Fibroblast of the aortic adventitia (primary cell): ENCODE measurements around the gene VPS9D1. TPM values are rescaled to one million over a fixed set of nuclear protein-coding genes. Genes with fewer than 3 reads are reported as not detected.
"Not testable (repeated sequence)": the region's sequence is repeated elsewhere in the genome, so short reads cannot be mapped to it uniquely, and the experiment has no call there.

ENCODE experiments used
- DNase-seq: peaks from one replicate; pipeline ENCODE4 v3.0.0-alpha.2; 2010; ENCODE audit warnings: low read depth
- H3K4me3 ChIP-seq: 2 replicates; pipeline ENCODE4 v1.5.1; 2011; ENCODE audit warnings: low read depth, mild to moderate bottlenecking, control low read depth, low read length, moderate library complexity
- CTCF ChIP-seq: IDR thresholded peaks from 2 replicates; pipeline ENCODE4 v1.5.1; 2011; ENCODE audit warnings: mild to moderate bottlenecking, low read length, control low read depth, inconsistent platforms; ENCODE audit not compliant: insufficient read depth
- total RNA-seq: library from RNA; depleted of rRNA; stranded (reverse); fragments of >200 nt; gene quantifications from 2 replicates; pipeline ENCODE4 v1.2.3, GENCODE V29; 2012; ENCODE audit warnings: low replicate concordance

VPS9D1 gene
- total RNA-seq, 1 donor = 11.3 TPM

GRCh38 chr16:89669755-89670154 is 50.9 kb downstream of the VPS9D1 start:
- no peak for DNase-seq
- no peak for TF ChIP-seq CTCF

GRCh38 chr16:89668790-89669158 is 51.9 kb downstream of the VPS9D1 start:
- no peak for DNase-seq
- H3K4me3 ChIP-seq = no peak overlapping the region
- TF ChIP-seq CTCF = no peak

More at GRCh38 chr16:89669755-89670154, 50.9 kb downstream of the VPS9D1 start:
- H3K4me3 ChIP-seq = no peak overlapping the region

- no peak for DNase-seq
- TF ChIP-seq CTCF = no peak
- no peak overlapping the region for H3K4me3 ChIP-seq
Measured at GRCh38 chr16:89667633-89668032, 53.1 kb downstream of the VPS9D1 start.

GRCh38 chr16:89667000-89667399 is 53.7 kb downstream of the VPS9D1 start:
- peak; percentile 50 for DNase-seq
- H3K4me3 ChIP-seq = not testable (repeated sequence)
- peak; percentile 55 for TF ChIP-seq CTCF

- not testable (repeated sequence) for H3K4me3 ChIP-seq, DNase-seq
Measured at GRCh38 chr16:89664238-89664637, 56.5 kb downstream of the VPS9D1 start.

- no peak for DNase-seq
- no peak overlapping the region for H3K4me3 ChIP-seq
- TF ChIP-seq CTCF = no peak
Measured at GRCh38 chr16:89661215-89661614, 59.5 kb downstream of the VPS9D1 start.

GRCh38 chr16:89660146-89660545 is 60.6 kb downstream of the VPS9D1 start:
- no peak for DNase-seq
- H3K4me3 ChIP-seq = no peak overlapping the region
- no peak for TF ChIP-seq CTCF
